Astrocyte (in vitro differentiated cells and primary cell): ENCODE measurements around the gene GTF2H3. TPM values are rescaled to one million over a fixed set of nuclear protein-coding genes. Genes with fewer than 3 reads are reported as not detected.

Experiments used
- DNase-seq: peaks from one replicate; pipeline ENCODE4 v3.0.0-alpha.2; 2010; ENCODE audit warnings: low read depth
- FAIRE-seq: peaks from 2 replicates; lab custom pipeline; 2011; peaks lifted over from hg19 to GRCh38; lab: Jason Lieb, UNC
- H2AFZ ChIP-seq: 2 replicates; pipeline ENCODE4 v1.6.0; 2012; ENCODE audit warnings: low read depth, low read length, inconsistent platforms
- H3K27ac ChIP-seq: 2 replicates; pipeline ENCODE4 v1.5.1; 2011; ENCODE audit warnings: low read depth, low read length, inconsistent platforms
- H3K27me3 ChIP-seq: 2 replicates; pipeline ENCODE4 v1.6.0; 2011; ENCODE audit warnings: low read length, inconsistent platforms; ENCODE audit not compliant: insufficient read depth
- H3K36me3 ChIP-seq: 2 replicates; pipeline ENCODE4 v1.5.1; 2011; ENCODE audit warnings: low read length, inconsistent platforms; ENCODE audit not compliant: insufficient read depth
- H3K4me1 ChIP-seq: 2 replicates; pipeline ENCODE4 v1.5.1; 2011; ENCODE audit warnings: low read length, inconsistent platforms; ENCODE audit not compliant: insufficient read depth
- H3K4me2 ChIP-seq: 2 replicates; pipeline ENCODE4 v1.6.0; 2012; ENCODE audit warnings: low read length, inconsistent platforms
- H3K4me3 ChIP-seq: 2 replicates; pipeline ENCODE4 v1.5.1; 2011; ENCODE audit warnings: low read depth, mild to moderate bottlenecking, low read length, inconsistent platforms; ENCODE audit not compliant: insufficient read depth
- H3K79me2 ChIP-seq: 2 replicates; pipeline ENCODE4 v1.6.0; 2012; ENCODE audit warnings: mild to moderate bottlenecking, low read length, inconsistent platforms; ENCODE audit not compliant: insufficient read depth
- H3K9ac ChIP-seq: 2 replicates; pipeline ENCODE4 v1.6.0; 2012; ENCODE audit warnings: mild to moderate bottlenecking, low read length, inconsistent platforms
- H3K9me3 ChIP-seq: 2 replicates; pipeline ENCODE4 v1.5.1; 2012; ENCODE audit warnings: low read depth, mild to moderate bottlenecking, low read length, inconsistent platforms; ENCODE audit not compliant: insufficient read depth
- H4K20me1 ChIP-seq: 2 replicates; pipeline ENCODE4 v1.6.0; 2012; ENCODE audit warnings: low read length, inconsistent platforms; ENCODE audit not compliant: insufficient read depth
- H3K27ac Mint-ChIP-seq: one replicate; pipeline ENCODE4 v1.8.0; 2021; ENCODE audit warnings: mild to moderate bottlenecking, mixed read lengths; ENCODE audit not compliant: unreplicated experiment
- H3K27me3 Mint-ChIP-seq: one replicate; pipeline ENCODE4 v1.8.0; 2021; ENCODE audit warnings: low read depth, mixed read lengths; ENCODE audit not compliant: unreplicated experiment
- H3K36me3 Mint-ChIP-seq: one replicate; pipeline ENCODE4 v1.8.0; 2021; ENCODE audit warnings: low read depth, mixed read lengths; ENCODE audit not compliant: unreplicated experiment
- H3K4me1 Mint-ChIP-seq: one replicate; pipeline ENCODE4 v1.8.0; 2021; ENCODE audit warnings: low read depth, mixed read lengths; ENCODE audit not compliant: unreplicated experiment
- H3K4me3 Mint-ChIP-seq: one replicate; pipeline ENCODE4 v1.8.0; 2021; ENCODE audit warnings: mild to moderate bottlenecking, moderate library complexity, mixed read lengths; ENCODE audit not compliant: unreplicated experiment
- H3K9me3 Mint-ChIP-seq: one replicate; pipeline ENCODE4 v1.8.0; 2021; ENCODE audit warnings: mild to moderate bottlenecking, mixed read lengths; ENCODE audit not compliant: unreplicated experiment
- CTCF ChIP-seq: IDR thresholded peaks from 2 replicates; pipeline ENCODE4 v1.5.1; 2011; ENCODE audit warnings: low read depth, mild to moderate bottlenecking, inconsistent platforms, low read length, moderate library complexity; ENCODE audit not compliant: insufficient read depth
- EZH2 ChIP-seq: IDR thresholded peaks from 2 replicates; pipeline ENCODE4 v1.6.1; 2012; ENCODE audit warnings: mild to moderate bottlenecking, low read length, inconsistent platforms; ENCODE audit not compliant: insufficient read depth
- total RNA-seq: library from RNA; stranded (reverse); gene quantifications from 2 replicates; pipeline ENCODE4 v1.2.1, GENCODE V29; 2021

GTF2H3 gene
- total RNA-seq, 1 donor from 2014 or later = 41.2 TPM

DNA sequence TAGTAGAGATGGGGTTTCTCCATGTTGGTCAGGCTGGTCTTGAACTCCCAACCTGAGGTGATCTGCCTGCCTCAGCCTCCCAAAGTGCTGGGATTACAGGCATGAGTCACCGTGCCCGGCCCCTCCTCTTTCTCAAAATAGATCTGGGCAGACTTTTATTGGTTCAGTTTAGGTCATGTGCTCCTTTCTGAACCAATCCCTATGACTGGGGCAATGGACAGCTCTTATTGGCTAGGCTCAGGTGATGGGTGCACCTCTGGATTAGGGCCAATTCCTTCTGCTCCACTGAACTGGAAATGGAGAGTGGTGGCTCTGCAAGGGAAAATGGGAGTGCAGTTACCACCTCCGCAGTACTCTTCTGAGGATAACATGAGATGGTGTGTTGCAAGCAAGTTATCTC lies 72.3 kb downstream of the GTF2H3 start:
- TF ChIP-seq CTCF (no peak), EZH2 (no peak)
- H3K27me3 ChIP-seq = no peaks in the 10 kb centered on the region
- no peaks in the 10 kb centered on the region for H3K4me1 ChIP-seq
- Mint-ChIP-seq H3K4me3 (no peak overlapping the region), H3K27ac (no peak overlapping the region), H3K4me1 (no peaks in the 10 kb centered on the region), H3K36me3 (peaks cover 29% of the 10 kb centered on the region), H3K27me3 (no peaks in the 10 kb centered on the region), H3K9me3 (no peaks in the 10 kb centered on the region)
- H3K4me2 ChIP-seq = no peak overlapping the region
- H3K27ac ChIP-seq = no peak overlapping the region
- H2AFZ ChIP-seq = no peak overlapping the region
- DNase-seq (no peak), FAIRE-seq (no peak)
- H4K20me1 ChIP-seq = no peaks in the 10 kb centered on the region
- H3K9ac ChIP-seq = no peak overlapping the region
- peaks cover 4% of the 10 kb centered on the region for H3K36me3 ChIP-seq
- H3K4me3 ChIP-seq = no peak overlapping the region
- H3K9me3 ChIP-seq = no peaks in the 10 kb centered on the region
- H3K79me2 ChIP-seq = no peaks in the 10 kb centered on the region

DNA sequence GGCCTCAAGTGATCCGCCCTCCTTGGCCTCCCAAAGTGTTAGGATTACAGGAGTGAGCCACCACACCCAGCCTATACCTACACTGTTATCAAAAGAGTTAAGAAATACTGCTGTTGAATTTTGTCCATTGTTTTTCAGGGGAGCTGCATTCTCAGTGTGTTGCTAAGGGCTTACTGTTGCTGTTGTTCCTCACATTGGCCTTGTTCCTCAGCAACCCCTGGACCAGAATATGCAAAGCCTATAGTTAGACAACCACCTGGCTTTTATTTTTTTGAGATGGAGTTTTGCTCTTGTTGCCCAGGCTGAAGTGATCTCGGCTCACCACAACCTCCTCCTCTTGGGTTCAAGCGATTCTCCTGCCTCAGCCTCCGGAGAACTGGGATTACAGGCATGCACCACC lies 73.8 kb downstream of the GTF2H3 start:
- H3K27me3 Mint-ChIP-seq = no peaks in the 10 kb centered on the region
- H3K4me3 Mint-ChIP-seq = no peak overlapping the region
- Histone ChIP-seq H3K4me3 (no peak overlapping the region), H3K9me3 (no peaks in the 10 kb centered on the region), H3K27me3 (no peaks in the 10 kb centered on the region), H2AFZ (no peak overlapping the region), H3K79me2 (peaks cover 2% of the 10 kb centered on the region), H3K36me3 (peaks cover 4% of the 10 kb centered on the region), H3K27ac (no peak overlapping the region), H4K20me1 (no peaks in the 10 kb centered on the region), H3K9ac (no peak overlapping the region), H3K4me1 (peaks cover 4% of the 10 kb centered on the region), H3K4me2 (no peak overlapping the region)
- no peak overlapping the region for H3K27ac Mint-ChIP-seq
- TF ChIP-seq CTCF (no peak), EZH2 (no peak)
- no peak for DNase-seq
- no peaks in the 10 kb centered on the region for H3K9me3 Mint-ChIP-seq
- no peak for FAIRE-seq
- H3K4me1 Mint-ChIP-seq = no peaks in the 10 kb centered on the region
- H3K36me3 Mint-ChIP-seq = peaks cover 22% of the 10 kb centered on the region

Other genes starting within 250 kb of the GTF2H3 start
- 49.8 and 54.4 TPM in 2 replicates for gene KMT5A, start 249.7 kb upstream of the GTF2H3 start, total RNA-seq
- gene RILPL2, start 197.1 kb upstream of the GTF2H3 start, total RNA-seq = 1.4 TPM in 2 replicates
- 8.1 and 11.5 TPM in 2 replicates for gene SNRNP35, start 175.7 kb upstream of the GTF2H3 start, total RNA-seq
- gene RILPL1, start 100.1 kb upstream of the GTF2H3 start, total RNA-seq = 23.0 and 23.1 TPM in 2 replicates
- 284 and 320 TPM in 2 replicates for gene TMED2, start 49.3 kb upstream of the GTF2H3 start, total RNA-seq
- 17.3 and 20.1 TPM in 2 replicates for gene DDX55, start 31.7 kb upstream of the GTF2H3 start, total RNA-seq
- 49.3 and 52.6 TPM in 2 replicates for gene EIF2B1, start 143 bp upstream of the GTF2H3 start, total RNA-seq
- 9.2 TPM in 2 replicates for gene TCTN2, start 37.3 kb downstream of the GTF2H3 start, total RNA-seq
- 25.5 and 26.2 TPM in 2 replicates for gene ATP6V0A2, start 78.5 kb downstream of the GTF2H3 start, total RNA-seq
- gene DNAH10, start 128.5 kb downstream of the GTF2H3 start, total RNA-seq = 0.54 and 1.2 TPM in 2 replicates